Activated naive CD4-positive, alpha-beta T cell treated with anti-CD3 and anti-CD28 coated beads for 36 hours (primary cell): Measurements from ENCODE around the gene PRSS56. TPM values are rescaled to one million over a fixed set of nuclear protein-coding genes. Genes with fewer than 3 reads are reported as not detected.

Experiments used
- CTCF ChIA-PET: fragments of 350-600 bp; sonication (Branson Sonifier 250); formaldehyde crosslinking; loops from one replicate; lab custom pipeline; 2021; ENCODE audit warnings: antibody characterized with exemption; lab: Charles Lee
- DNase-seq: peaks from one replicate; pipeline ENCODE4 v3.0.0-alpha.2; 2020
- H3K27ac Mint-ChIP-seq: one replicate; pipeline ENCODE4 v1.8.0; 2021; ENCODE audit warnings: mild to moderate bottlenecking, mixed read lengths
- H3K27me3 Mint-ChIP-seq: one replicate; pipeline ENCODE4 v1.8.0; 2021; ENCODE audit warnings: low read depth, mixed read lengths
- H3K36me3 Mint-ChIP-seq: one replicate; pipeline ENCODE4 v1.8.0; 2021; ENCODE audit warnings: low read depth, mixed read lengths
- H3K4me1 Mint-ChIP-seq: one replicate; pipeline ENCODE4 v1.8.0; 2021; ENCODE audit warnings: low read depth, mixed read lengths
- H3K4me3 Mint-ChIP-seq: one replicate; pipeline ENCODE4 v1.8.0; 2021; ENCODE audit warnings: mild to moderate bottlenecking, moderate library complexity, mixed read lengths
- H3K9me3 Mint-ChIP-seq: one replicate; pipeline ENCODE4 v1.8.0; 2021; ENCODE audit warnings: mixed read lengths
- intact Hi-C: fragments of 100-400 bp; cut with micrococcal nuclease; formaldehyde crosslinking; loops from one replicate; pipeline ENCODE4 v1.15.1; 2023
- total RNA-seq, 2 experiments: library from RNA; stranded (reverse); gene quantifications; one replicate each; pipeline ENCODE4 v1.2.3, GENCODE V29; 2021

PRSS56 gene
- total RNA-seq, 2 experiments from 2014 or later: not detected

DNA sequence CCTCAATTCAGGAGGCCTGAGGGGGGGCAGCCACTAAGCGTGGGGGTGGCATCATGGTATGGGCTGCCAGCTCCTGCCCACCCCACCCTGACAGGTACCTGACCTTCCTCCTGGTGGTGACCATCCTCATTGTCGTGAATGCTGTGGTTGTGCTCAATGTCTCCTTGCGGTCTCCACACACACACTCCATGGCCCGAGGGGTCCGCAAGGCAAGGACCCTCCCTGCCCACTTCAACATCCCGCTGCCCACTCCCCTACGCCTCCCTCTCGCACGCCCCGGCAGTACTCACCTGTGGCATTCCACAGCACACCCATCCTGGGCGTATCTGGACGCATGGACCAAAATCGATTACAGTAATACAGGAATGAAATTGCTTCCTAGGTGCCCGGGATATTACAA lies 23.3 kb downstream of the PRSS56 start:
- Mint-ChIP-seq H3K4me3 (no peak overlapping the region), H3K27ac (no peak overlapping the region), H3K9me3 (peaks cover 3% of the 10 kb centered on the region), H3K36me3 (peaks cover 23% of the 10 kb centered on the region), H3K4me1 (peaks cover 16% of the 10 kb centered on the region), H3K27me3 (no peaks in the 10 kb centered on the region)
- no peak for DNase-seq
- CTCF ChIA-PET: no interaction called here
- intact Hi-C loops: no loop called here

DNA sequence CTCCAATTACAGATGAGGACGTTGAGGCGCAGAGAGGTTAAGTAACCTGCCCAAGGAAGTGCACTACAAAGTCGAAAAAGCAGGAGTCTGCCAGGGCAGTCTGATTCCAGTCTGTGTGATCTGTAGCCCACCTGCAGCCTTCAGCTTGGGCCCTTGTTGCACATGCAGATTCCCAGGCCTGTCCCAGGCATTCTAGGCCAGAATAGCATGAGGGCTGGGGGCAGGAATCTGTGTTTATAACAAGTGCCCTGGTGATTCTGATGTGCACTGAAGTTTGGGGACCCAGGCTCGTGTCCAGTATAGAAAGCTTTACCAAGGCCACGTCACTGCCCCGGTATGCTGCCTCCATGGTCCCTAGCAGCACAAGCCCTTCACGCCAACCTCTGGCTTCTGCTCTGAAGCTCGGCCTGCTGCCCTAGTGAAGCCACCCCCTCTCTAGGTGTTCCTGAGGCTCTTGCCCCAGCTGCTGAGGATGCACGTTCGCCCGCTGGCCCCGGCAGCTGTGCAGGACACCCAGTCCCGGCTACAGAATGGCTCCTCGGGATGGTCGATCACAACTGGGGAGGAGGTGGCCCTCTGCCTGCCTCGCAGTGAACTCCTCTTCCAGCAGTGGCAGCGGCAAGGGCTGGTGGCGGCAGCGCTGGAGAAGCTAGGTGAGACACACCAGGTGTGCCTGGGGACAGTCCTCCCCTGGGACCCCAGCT lies 23.9 kb downstream of the PRSS56 start:
- H3K36me3 Mint-ChIP-seq: peaks cover 29% of the 10 kb centered on the region

DNA sequence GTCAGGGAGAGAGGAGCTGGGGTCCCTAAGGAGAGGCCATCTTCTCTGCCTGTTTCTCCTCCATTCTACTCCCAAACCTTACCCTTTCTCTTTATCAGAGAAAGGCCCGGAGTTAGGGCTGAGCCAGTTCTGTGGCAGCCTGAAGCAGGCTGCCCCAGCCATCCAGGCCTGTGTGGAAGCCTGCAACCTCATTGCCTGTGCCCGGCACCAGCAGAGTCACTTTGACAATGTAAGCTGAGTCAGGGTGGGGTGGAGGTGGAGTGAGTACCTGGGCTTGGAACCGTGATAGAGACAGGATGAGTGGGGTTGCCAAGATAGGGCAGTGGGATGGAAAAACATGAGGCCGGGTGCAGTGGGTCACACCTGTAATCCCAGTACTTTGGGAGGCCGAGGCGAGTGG lies 24.5 kb downstream of the PRSS56 start:
- CTCF ChIA-PET: no interaction called here
- peaks cover 4% of the 10 kb centered on the region for H3K9me3 Mint-ChIP-seq

More for the DNA sequence above, 23.9 kb downstream of the PRSS56 start:
- Mint-ChIP-seq H3K9me3 (peaks cover 4% of the 10 kb centered on the region), H3K4me1 (peaks cover 22% of the 10 kb centered on the region), H3K27ac (no peak overlapping the region), H3K4me3 (no peak overlapping the region), H3K27me3 (no peaks in the 10 kb centered on the region)
- no peak for DNase-seq
- CTCF ChIA-PET: no interaction called here
- intact Hi-C loops: no loop called here

DNA sequence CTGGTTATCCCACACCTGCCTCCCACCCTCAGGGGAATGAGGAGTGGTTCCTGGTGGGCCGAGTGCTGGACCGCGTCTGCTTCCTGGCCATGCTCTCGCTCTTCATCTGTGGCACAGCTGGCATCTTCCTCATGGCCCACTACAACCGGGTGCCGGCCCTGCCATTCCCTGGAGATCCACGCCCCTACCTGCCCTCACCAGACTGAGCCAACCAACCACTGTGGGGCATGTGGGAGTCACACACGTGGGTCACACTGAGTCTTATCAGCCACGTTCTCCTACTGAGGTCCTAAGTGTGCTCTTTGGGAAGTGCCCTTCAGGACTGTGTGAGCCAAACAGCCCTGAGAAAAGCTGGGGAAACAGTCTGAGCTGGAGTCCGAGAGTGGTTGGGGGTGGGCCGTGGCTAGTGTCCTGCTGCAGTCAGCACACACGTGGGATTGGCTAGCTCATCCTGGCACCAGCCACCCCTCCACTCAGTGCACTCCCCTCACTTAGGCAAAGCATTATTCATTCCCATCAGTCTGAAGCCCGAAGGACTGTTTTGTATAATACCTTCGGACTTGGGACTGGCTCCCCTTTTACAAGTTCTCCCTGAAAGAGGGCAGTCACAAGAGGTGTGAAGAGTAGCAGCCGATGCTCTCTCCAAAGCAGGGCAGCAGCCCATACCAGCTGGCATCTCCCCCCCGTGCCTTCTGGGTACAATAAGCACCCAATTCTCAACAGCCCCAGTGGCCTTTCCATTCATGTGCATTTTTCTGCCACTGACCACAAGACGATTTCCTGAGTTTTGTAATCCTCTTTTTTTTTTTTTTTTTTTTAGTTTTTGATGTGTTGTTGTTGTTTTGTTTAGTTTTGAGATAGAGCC lies 25.6 kb downstream of the PRSS56 start:
- no peak overlapping the region for H3K4me3 Mint-ChIP-seq
- no peak for DNase-seq
- H3K9me3 Mint-ChIP-seq: peaks cover 4% of the 10 kb centered on the region
- peaks cover 29% of the 10 kb centered on the region for H3K4me1 Mint-ChIP-seq
- peaks cover 33% of the 10 kb centered on the region for H3K36me3 Mint-ChIP-seq
- no peaks in the 10 kb centered on the region for H3K27me3 Mint-ChIP-seq
- H3K27ac Mint-ChIP-seq: no peak overlapping the region
- intact Hi-C loops: no loop called here
- CTCF ChIA-PET: no interaction called here

More for the DNA sequence above, 24.5 kb downstream of the PRSS56 start:
- no peak overlapping the region for H3K27ac Mint-ChIP-seq
- H3K4me3 Mint-ChIP-seq: no peak overlapping the region
- DNase-seq: no peak
- H3K4me1 Mint-ChIP-seq: peaks cover 28% of the 10 kb centered on the region
- peaks cover 30% of the 10 kb centered on the region for H3K36me3 Mint-ChIP-seq
- intact Hi-C loops: no loop called here
- H3K27me3 Mint-ChIP-seq: no peaks in the 10 kb centered on the region

DNA sequence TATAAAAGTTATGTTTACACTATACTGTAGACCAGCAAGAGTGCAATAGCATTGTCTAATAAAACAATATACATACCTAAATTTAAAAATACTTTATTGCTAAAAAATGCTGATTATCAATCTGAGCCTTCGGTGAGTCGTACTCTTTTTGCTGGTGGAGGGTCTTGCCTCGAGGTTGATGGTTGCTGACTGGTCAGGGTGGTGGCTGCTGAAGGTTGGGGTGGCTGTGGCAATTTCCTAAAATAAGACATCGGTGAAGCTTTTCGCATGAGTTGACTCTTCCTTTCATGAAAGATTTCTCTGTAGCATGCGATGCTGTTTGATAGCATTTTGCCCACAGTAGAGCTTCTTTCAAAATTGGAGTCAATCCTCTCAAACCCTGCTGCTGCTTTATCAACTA lies 27.8 kb downstream of the PRSS56 start:
- CTCF ChIA-PET: interaction anchor here (0.7 kb wide), 1 partner anchor 221 kb away, joined by 3 read pairs; no protein-coding TSS in a partner anchor
- peaks cover 34% of the 10 kb centered on the region for H3K36me3 Mint-ChIP-seq

DNA sequence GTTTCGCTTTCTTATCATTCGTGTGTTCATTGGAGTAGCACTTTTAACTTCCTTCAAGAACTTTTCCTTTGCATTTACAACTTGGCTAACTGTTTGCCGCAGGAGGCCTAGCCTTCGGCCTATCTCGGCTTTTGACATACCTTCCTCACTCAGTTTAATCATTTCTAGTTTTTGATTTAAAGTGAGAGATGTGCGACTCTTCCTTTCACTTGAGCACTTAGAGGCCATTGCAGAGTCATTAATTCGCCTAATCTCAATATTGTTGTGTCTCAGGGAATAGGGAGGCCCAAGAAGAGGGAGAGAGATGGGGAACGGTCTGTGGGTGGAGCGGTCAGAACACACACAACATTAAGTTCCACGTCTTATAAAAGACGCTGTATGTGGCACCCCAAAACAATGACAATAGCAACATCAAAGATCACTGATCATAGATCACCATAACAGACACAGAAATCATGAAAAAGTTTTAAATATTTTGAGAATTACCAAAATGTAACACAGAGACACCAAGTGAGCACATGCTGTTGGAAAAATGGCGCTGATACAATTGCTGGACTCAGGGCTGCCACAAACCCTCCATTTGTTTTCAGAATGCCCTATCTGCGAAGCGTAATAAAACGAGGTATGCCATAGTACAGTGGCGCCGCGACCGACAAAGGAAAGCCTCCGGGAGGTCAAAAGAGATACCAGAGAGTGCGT lies 29.6 kb downstream of the PRSS56 start:
- Mint-ChIP-seq H3K36me3 (peaks cover 33% of the 10 kb centered on the region), H3K27me3 (no peaks in the 10 kb centered on the region), H3K9me3 (peaks cover 4% of the 10 kb centered on the region), H3K4me3 (peak overlapping the region; percentile 99), H3K4me1 (peaks cover 65% of the 10 kb centered on the region), H3K27ac (peak overlapping the region; percentile 98)
- CTCF ChIA-PET: interaction anchor here (0.9 to 1.5 kb wide), 2 partner anchors 12 to 13 kb away, joined by 3 to 4 read pairs; no protein-coding TSS in a partner anchor
- DNase-seq: no peak
- intact Hi-C loops: loop anchor here (1.0 to 5.0 kb wide), 6 partner anchors 42 to 769 kb away; partner anchors contain the start of genes COPS7B, DIS3L2, GIGYF2 and INPP5D

More for the DNA sequence above, 27.8 kb downstream of the PRSS56 start:
- Mint-ChIP-seq H3K27ac (no peak overlapping the region), H3K9me3 (peaks cover 4% of the 10 kb centered on the region), H3K4me1 (peaks cover 47% of the 10 kb centered on the region), H3K4me3 (no peak overlapping the region), H3K27me3 (no peaks in the 10 kb centered on the region)
- intact Hi-C loops: no loop called here
- DNase-seq: no peak

DNA sequence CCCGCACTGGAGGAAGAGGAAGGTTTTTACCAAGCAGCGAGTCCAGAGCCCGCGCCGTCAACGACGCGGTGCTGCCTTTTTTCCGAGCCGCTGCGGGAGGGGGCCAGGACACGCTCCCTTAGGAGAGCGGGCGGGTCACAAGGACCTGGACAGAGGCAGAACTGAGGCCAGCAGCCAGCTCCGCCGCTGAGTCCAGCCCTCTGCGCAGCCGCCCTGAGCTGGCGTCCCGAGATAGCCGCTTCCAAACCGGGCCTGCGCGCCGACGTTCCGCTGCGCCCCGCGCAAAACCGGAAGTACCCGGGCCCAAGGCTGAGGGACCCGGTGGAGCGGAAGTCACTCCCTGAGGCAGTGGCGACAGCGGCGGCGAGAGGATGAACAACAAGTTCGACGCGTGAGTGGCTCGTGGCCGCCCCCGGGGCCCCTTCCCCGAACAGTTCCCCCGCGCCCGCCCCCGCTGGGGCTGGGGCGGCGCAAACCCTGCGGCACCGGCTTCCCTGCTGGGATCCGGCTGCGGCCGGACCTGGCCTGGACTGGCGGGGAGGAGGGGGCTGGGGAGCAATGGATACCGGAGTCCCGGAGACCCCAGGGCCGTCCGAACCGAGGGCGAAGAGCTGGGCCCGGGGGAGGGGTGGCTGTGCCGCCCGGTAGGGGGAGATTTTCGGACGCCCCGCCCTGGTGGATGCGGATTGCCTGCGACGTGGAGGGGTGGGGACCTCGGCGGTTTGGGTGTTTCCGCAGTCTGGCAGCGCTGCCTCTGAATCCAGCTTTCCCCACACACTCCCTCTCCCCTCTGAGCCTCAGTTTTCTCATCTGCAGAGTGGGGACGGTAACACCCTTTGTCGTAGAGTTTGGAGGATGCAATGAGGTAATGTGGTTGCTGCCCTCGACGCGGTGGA lies 30.4 kb downstream of the PRSS56 start, which contains the start of the genes EIF4E2 and TIGD1:
Gene EIF4E2 (plus strand): TSS at position 336 of the 896 bp plus-strand sequence. CDS start 36 bp downstream, at position 372.
Gene TIGD1 (minus strand): TSS at position 204 of the 896 bp plus-strand sequence. CDS start 675 bp downstream, outside the sequence.
- Mint-ChIP-seq H3K36me3 (peaks cover 30% of the 10 kb centered on the region), H3K4me3 (peak within 1 kb of the TSS; percentile 99), H3K27me3 (no peaks in the 10 kb centered on the region), H3K27ac (peak within 1 kb of the TSS; percentile 98), H3K9me3 (peaks cover 4% of the 10 kb centered on the region), H3K4me1 (peaks cover 66% of the 10 kb centered on the region)
- peak; percentile 95 for DNase-seq
- CTCF ChIA-PET: interaction anchor here (1.5 kb wide), 1 partner anchor 12 kb away, joined by 4 read pairs; no protein-coding TSS in a partner anchor
- intact Hi-C loops: loop anchor here (1.0 to 5.0 kb wide), 7 partner anchors 42 to 769 kb away; partner anchors contain the start of genes COPS7B, DIS3L2, GIGYF2 and INPP5D

DNA sequence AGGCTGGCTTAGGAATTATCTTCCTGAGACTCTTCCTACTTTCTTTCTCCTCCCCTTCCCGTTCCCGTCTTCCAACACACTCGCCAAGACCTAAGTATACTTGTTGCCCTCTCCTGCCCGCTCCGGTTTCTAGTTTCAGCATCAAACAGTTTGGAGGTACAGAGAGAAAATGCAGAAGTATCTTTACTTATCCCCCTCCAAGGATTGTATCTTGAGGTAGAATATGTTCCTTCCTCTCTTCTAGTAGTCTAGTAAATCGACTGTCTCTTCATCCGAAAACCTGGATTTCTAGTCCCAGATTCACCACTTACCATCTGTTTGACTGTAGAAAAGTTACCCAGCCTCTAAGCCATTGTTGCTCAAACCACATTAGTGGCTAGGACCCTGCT lies 31.1 kb downstream of the PRSS56 start:
- Mint-ChIP-seq H3K36me3 (peaks cover 32% of the 10 kb centered on the region), H3K4me1 (peaks cover 69% of the 10 kb centered on the region), H3K9me3 (peaks cover 4% of the 10 kb centered on the region), H3K27ac (peak overlapping the region; percentile 98), H3K4me3 (peak overlapping the region; percentile 99), H3K27me3 (no peaks in the 10 kb centered on the region)
- intact Hi-C loops: loop anchor here (1.0 to 5.0 kb wide), 5 partner anchors 41 to 764 kb away; partner anchors contain the start of genes COPS7B, GIGYF2 and INPP5D
- DNase-seq: no peak
- CTCF ChIA-PET: interaction anchor here (1.5 kb wide), 1 partner anchor 12 kb away, joined by 4 read pairs; no protein-coding TSS in a partner anchor

DNA sequence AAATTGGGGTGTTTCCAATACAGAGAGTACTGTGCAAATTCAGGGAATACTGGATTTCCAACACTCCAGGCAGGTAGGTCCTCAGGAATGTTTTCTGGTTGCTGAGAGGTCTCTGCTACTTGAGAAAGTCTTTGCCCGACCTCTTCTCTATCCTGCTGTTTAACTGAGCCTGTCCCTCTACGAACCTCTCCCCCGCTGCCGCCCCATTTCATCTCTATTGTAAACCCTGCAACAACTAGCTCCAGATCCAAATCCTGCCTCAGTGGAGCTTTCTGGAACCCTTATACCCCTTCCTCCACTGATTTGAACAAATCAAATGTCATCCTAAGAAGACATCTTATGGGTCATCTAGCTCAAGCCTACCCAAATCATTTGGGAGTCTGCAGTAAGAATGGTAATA lies 31.6 kb downstream of the PRSS56 start:
- peaks cover 29% of the 10 kb centered on the region for H3K36me3 Mint-ChIP-seq
- peak overlapping the region; percentile 99 for H3K4me3 Mint-ChIP-seq

DNA sequence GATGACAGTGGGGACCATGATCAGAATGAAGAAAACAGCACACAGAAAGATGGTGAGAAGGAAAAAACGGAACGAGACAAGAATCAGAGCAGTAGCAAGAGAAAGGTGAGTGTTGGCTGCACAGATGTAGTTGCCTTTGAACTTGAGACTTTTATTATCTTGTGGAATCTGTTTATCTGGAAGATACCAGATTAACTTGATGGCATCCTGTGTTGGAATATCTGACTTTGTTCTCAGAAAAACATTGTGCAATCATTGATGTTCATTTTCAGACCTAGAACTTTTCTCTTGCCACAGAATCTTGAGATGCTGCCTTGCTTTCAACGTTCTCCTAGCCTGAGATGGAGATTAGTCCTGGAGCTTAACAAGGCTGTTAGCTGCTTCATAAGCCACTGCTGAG lies 36.2 kb downstream of the PRSS56 start:
- Mint-ChIP-seq H3K4me1 (peaks cover 35% of the 10 kb centered on the region), H3K36me3 (peaks cover 18% of the 10 kb centered on the region), H3K4me3 (no peak overlapping the region), H3K9me3 (no peaks in the 10 kb centered on the region), H3K27ac (no peak overlapping the region), H3K27me3 (no peaks in the 10 kb centered on the region)
- no peak for DNase-seq
- CTCF ChIA-PET: no interaction called here
- intact Hi-C loops: no loop called here

More for the DNA sequence above, 31.6 kb downstream of the PRSS56 start:
- no peak for DNase-seq
- CTCF ChIA-PET: no interaction called here
- Mint-ChIP-seq H3K9me3 (peaks cover 4% of the 10 kb centered on the region), H3K27me3 (no peaks in the 10 kb centered on the region), H3K27ac (no peak overlapping the region), H3K4me1 (peaks cover 65% of the 10 kb centered on the region)
- intact Hi-C loops: loop anchor here (1.0 to 5.0 kb wide), 5 partner anchors 41 to 765 kb away; partner anchors contain the start of genes COPS7B, GIGYF2 and INPP5D
